ENCODE measurements around the gene CCDC85A. TPM values are rescaled to one million over a fixed set of nuclear protein-coding genes. Genes with fewer than 3 reads are reported as not detected.

The CCDC85A gene
- total RNA-seq, 1 experiment from 2014 or later, result 1.1 TPM

- Histone ChIP-seq H3K4me2 (ENCODE audit: low read length) (no peak overlapping the region), H3K9ac (ENCODE audit: low read length) (no peak overlapping the region), H3K27me3 (ENCODE audit: low read length) (peaks cover 27% of the 10 kb centered on the region), H2AFZ (ENCODE audit: low read length) (no peak overlapping the region), H3K9me3 (ENCODE audit: low read length) (no peaks in the 10 kb centered on the region), H3K4me1 (ENCODE audit: insufficient read depth, low read length) (peaks cover 9% of the 10 kb centered on the region), H3K9me2 (replicated peaks; ENCODE audit: low read length) (no peaks in the 10 kb centered on the region), H3K79me2 (ENCODE audit: low read length) (no peaks in the 10 kb centered on the region), H3F3A (ENCODE audit: low read length, unreplicated experiment) (no peaks in the 10 kb centered on the region), H3K27ac (ENCODE audit: low read length) (no peak overlapping the region), H3K4me3 (ENCODE audit: low read length) (no peak overlapping the region), H4K20me1 (ENCODE audit: low read length) (no peaks in the 10 kb centered on the region), H3K36me3 (ENCODE audit: low read depth, low read length) (no peaks in the 10 kb centered on the region)
- ChIA-PET CTCF (no interaction called here), POLR2A (ENCODE audit: unreplicated experiment) (no interaction called here)
- intact Hi-C loops (cut with micrococcal nuclease), result no loop called here
- no peak for TF ChIP-seq EZH2 (IDR thresholded peaks at IDR 0.05; ENCODE audit: low read length, unreplicated experiment)
- no peak for TF ChIP-seq CTCF (conservative IDR thresholded peaks at IDR 0.05; ENCODE audit: low read depth, low read length)
- DNase-seq (no peak), ATAC-seq (no peak)
- no TSS peak for BruUV-seq (replicated peaks)
These were observed 109.2 kb downstream of the CCDC85A start for GRCh38 chr2:56292951-56293350.

DNA sequence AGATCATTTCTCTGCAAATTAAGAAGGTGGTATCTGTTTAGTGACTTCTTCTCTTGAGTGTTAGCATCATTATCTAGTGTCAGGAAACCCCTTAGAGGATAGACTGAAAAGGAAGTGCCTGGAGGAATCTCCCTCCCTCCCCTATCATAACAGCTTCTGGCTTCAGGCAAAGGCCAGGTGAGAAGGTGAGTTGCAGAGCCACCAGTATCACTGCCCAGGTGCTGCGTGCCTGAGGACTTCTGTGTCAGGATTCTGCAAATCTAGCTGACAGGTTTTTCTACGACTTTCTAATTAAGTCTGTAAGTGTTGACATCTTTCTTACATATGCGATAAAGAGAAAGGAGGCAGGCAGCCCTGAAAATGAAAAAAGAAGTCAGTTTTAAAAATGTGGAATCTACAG is 111.9 kb downstream of the CCDC85A start:
- intact Hi-C loops (cut with micrococcal nuclease), result no loop called here
- no peak overlapping the region for H3K4me2 ChIP-seq (ENCODE audit: low read length)
- H3K79me2 ChIP-seq (ENCODE audit: low read length), result no peaks in the 10 kb centered on the region
- H3K27me3 ChIP-seq (ENCODE audit: low read length), result peaks cover 36% of the 10 kb centered on the region
- TF ChIP-seq EZH2phosphoT487 (IDR thresholded peaks at IDR 0.05; ENCODE audit: borderline replicate concordance, low read length) (no peak), CTCF (conservative IDR thresholded peaks at IDR 0.05; ENCODE audit: low read depth, low read length) (no peak), EZH2 (IDR thresholded peaks at IDR 0.05; ENCODE audit: low read length, unreplicated experiment) (no peak)
- BruUV-seq (replicated peaks), result no TSS peak
- ChIA-PET POLR2A (ENCODE audit: unreplicated experiment) (no interaction called here), CTCF (no interaction called here)
- no peaks in the 10 kb centered on the region for H3K4me1 ChIP-seq (ENCODE audit: insufficient read depth, low read length)
- H3K36me3 ChIP-seq (ENCODE audit: low read depth, low read length), result no peaks in the 10 kb centered on the region
- ATAC-seq (no peak), DNase-seq (no peak)
- no peak overlapping the region for H2AFZ ChIP-seq (ENCODE audit: low read length)
- no peak overlapping the region for H3K4me3 ChIP-seq (ENCODE audit: low read length)
- no peaks in the 10 kb centered on the region for H3K9me2 ChIP-seq (replicated peaks; ENCODE audit: low read length)
- no peaks in the 10 kb centered on the region for H4K20me1 ChIP-seq (ENCODE audit: low read length)
- no peak overlapping the region for H3K9ac ChIP-seq (ENCODE audit: low read length)
- no peak overlapping the region for H3K27ac ChIP-seq (ENCODE audit: low read length)
- H3K9me3 ChIP-seq (ENCODE audit: low read length), result no peaks in the 10 kb centered on the region
- H3F3A ChIP-seq (ENCODE audit: low read length, unreplicated experiment), result no peaks in the 10 kb centered on the region

- no peak for TF ChIP-seq CTCF (conservative IDR thresholded peaks at IDR 0.05; ENCODE audit: low read depth, low read length)
- TF ChIP-seq EZH2phosphoT487 (IDR thresholded peaks at IDR 0.05; ENCODE audit: borderline replicate concordance, low read length), result no peak
- no peak for TF ChIP-seq EZH2 (IDR thresholded peaks at IDR 0.05; ENCODE audit: low read length, unreplicated experiment)
- no peak overlapping the region for H3K9ac ChIP-seq (ENCODE audit: low read length)
- no peaks in the 10 kb centered on the region for H3K36me3 ChIP-seq (ENCODE audit: low read depth, low read length)
- H2AFZ ChIP-seq (ENCODE audit: low read length), result no peak overlapping the region
- no peaks in the 10 kb centered on the region for H3K4me1 ChIP-seq (ENCODE audit: insufficient read depth, low read length)
- H3F3A ChIP-seq (ENCODE audit: low read length, unreplicated experiment), result no peaks in the 10 kb centered on the region
- DNase-seq (no peak), ATAC-seq (no peak)
- no peak overlapping the region for H3K27ac ChIP-seq (ENCODE audit: low read length)
- ChIA-PET CTCF (no interaction called here), POLR2A (ENCODE audit: unreplicated experiment) (no interaction called here)
- no TSS peak for BruUV-seq (replicated peaks)
- peaks cover 40% of the 10 kb centered on the region for H3K27me3 ChIP-seq (ENCODE audit: low read length)
- no peaks in the 10 kb centered on the region for H3K9me3 ChIP-seq (ENCODE audit: low read length)
- H3K9me2 ChIP-seq (replicated peaks; ENCODE audit: low read length), result no peaks in the 10 kb centered on the region
- H3K79me2 ChIP-seq (ENCODE audit: low read length), result no peaks in the 10 kb centered on the region
- no peak overlapping the region for H3K4me2 ChIP-seq (ENCODE audit: low read length)
- intact Hi-C loops (cut with micrococcal nuclease), result no loop called here
- H4K20me1 ChIP-seq (ENCODE audit: low read length), result no peaks in the 10 kb centered on the region
- H3K4me3 ChIP-seq (ENCODE audit: low read length), result no peak overlapping the region
These were observed 113.9 kb downstream of the CCDC85A start for GRCh38 chr2:56297671-56298070.
